KMS-11 (cell line): ENCODE measurements around the gene TMEM97.
A peak's percentile ranks its signal among the peaks of the same experiment; 100 is the strongest.

Experiments
- H2AFZ ChIP-seq: fragments of 200-600 bp; sonication (generic); 2 replicates; pipeline ENCODE4 v1.6.1; 2016; ENCODE audit warnings: antibody characterized with exemption, mixed run types, low read depth
- H3K27ac ChIP-seq: fragments of 200-600 bp; sonication (generic); 2 replicates; pipeline ENCODE4 v1.6.1; 2016; ENCODE audit warnings: mild to moderate bottlenecking, mixed run types
- H3K27me3 ChIP-seq: fragments of 200-600 bp; sonication (generic); 2 replicates; pipeline ENCODE4 v1.6.1; 2017; ENCODE audit warnings: mild to moderate bottlenecking, low read depth, mixed run types, moderate library complexity; ENCODE audit not compliant: insufficient read depth
- H3K36me3 ChIP-seq: fragments of 200-600 bp; sonication (generic); 2 replicates; pipeline ENCODE4 v1.6.1; 2017; ENCODE audit warnings: mild to moderate bottlenecking, mixed run types; ENCODE audit not compliant: insufficient read depth
- H3K4me1 ChIP-seq: fragments of 200-600 bp; sonication (generic); 2 replicates; pipeline ENCODE4 v1.6.1; 2016; ENCODE audit warnings: mild to moderate bottlenecking, low read depth, mixed run types; ENCODE audit not compliant: poor library complexity, severe bottlenecking
- H3K4me2 ChIP-seq: fragments of 200-600 bp; sonication (generic); 2 replicates; pipeline ENCODE4 v1.7.0; 2016; ENCODE audit warnings: mild to moderate bottlenecking, mixed run types
- H3K4me3 ChIP-seq: fragments of 200-600 bp; sonication (generic); IDR thresholded peaks from 2 replicates; pipeline ENCODE4 v1.6.1; 2017; ENCODE audit warnings: low read depth, low read length, mixed read lengths; ENCODE audit not compliant: insufficient read depth
- H3K79me2 ChIP-seq: fragments of 200-600 bp; sonication (generic); 2 replicates; pipeline ENCODE4 v1.6.1; 2016; ENCODE audit warnings: low read depth, mixed run types; ENCODE audit not compliant: insufficient read depth
- H3K9ac ChIP-seq: fragments of 200-600 bp; sonication (generic); 2 replicates; pipeline ENCODE4 v1.6.1; 2016; ENCODE audit warnings: mild to moderate bottlenecking, mixed run types
- H4K20me1 ChIP-seq: fragments of 200-600 bp; sonication (generic); 2 replicates; pipeline ENCODE4 v1.6.1; 2016; ENCODE audit warnings: mild to moderate bottlenecking, mixed run types; ENCODE audit not compliant: insufficient read depth
- CTCF ChIP-seq: fragments of 200-600 bp; sonication (generic); conservative IDR thresholded peaks from 2 replicates; pipeline ENCODE4 v1.6.1; 2017; ENCODE audit warnings: low read depth, mild to moderate bottlenecking, antibody characterized with exemption, low read length, moderate library complexity, mixed read lengths

The TMEM97 gene

GRCh38 chr17:28318759-28319597 is at the start of gene TMEM97:
Gene TMEM97 (plus strand): TSS chr17:28319200. CDS start chr17:28319240, 40 bp downstream.
- Histone ChIP-seq H4K20me1 (no peaks in the 10 kb centered on the region; the same call in 1 of the 2 replicates), H2AFZ (peak within 1 kb of the TSS; percentile 97), H3K4me1 (peaks cover 34% of the 10 kb centered on the region), H3K9ac (peak within 1 kb of the TSS; percentile 97), H3K27ac (peak within 1 kb of the TSS; percentile 83), H3K27me3 (no peaks in the 10 kb centered on the region), H3K4me3 (no peak within 1 kb of the TSS), H3K4me2 (peak within 1 kb of the TSS; percentile 99), H3K79me2 (peaks cover 49% of the 10 kb centered on the region), H3K36me3 (no peaks in the 10 kb centered on the region; the same call in 1 of the 2 replicates)
- peak; percentile 11; the same call in 1 of the 2 replicates for TF ChIP-seq CTCF

- Histone ChIP-seq H3K4me2 (no peak overlapping the region), H3K27ac (no peak overlapping the region), H3K27me3 (no peaks in the 10 kb centered on the region), H3K4me3 (no peak overlapping the region), H3K79me2 (no peaks in the 10 kb centered on the region), H4K20me1 (no peaks in the 10 kb centered on the region), H2AFZ (no peak overlapping the region), H3K36me3 (no peaks in the 10 kb centered on the region), H3K4me1 (peaks cover 10% of the 10 kb centered on the region), H3K9ac (no peak overlapping the region)
- TF ChIP-seq CTCF = no peak
These were observed 48.9 kb upstream of the TMEM97 start for GRCh38 chr17:28270055-28270454.

GRCh38 chr17:28270926-28271325 is 48.1 kb upstream of the TMEM97 start:
- Histone ChIP-seq H4K20me1 (no peaks in the 10 kb centered on the region), H2AFZ (no peak overlapping the region), H3K79me2 (no peaks in the 10 kb centered on the region), H3K36me3 (no peaks in the 10 kb centered on the region), H3K4me1 (peaks cover 19% of the 10 kb centered on the region), H3K27me3 (no peaks in the 10 kb centered on the region), H3K4me2 (no peak overlapping the region), H3K9ac (no peak overlapping the region), H3K4me3 (no peak overlapping the region), H3K27ac (no peak overlapping the region)
- no peak for TF ChIP-seq CTCF

- H3K36me3 ChIP-seq = no peaks in the 10 kb centered on the region
- peaks cover 24% of the 10 kb centered on the region for H3K4me1 ChIP-seq
- H4K20me1 ChIP-seq = no peaks in the 10 kb centered on the region
- H3K4me3 ChIP-seq = no peak overlapping the region
- no peak overlapping the region for H3K27ac ChIP-seq
- H3K4me2 ChIP-seq = no peak overlapping the region
- TF ChIP-seq CTCF = no peak
- H3K27me3 ChIP-seq = no peaks in the 10 kb centered on the region
- no peaks in the 10 kb centered on the region for H3K79me2 ChIP-seq
- no peak overlapping the region for H2AFZ ChIP-seq
- H3K9ac ChIP-seq = no peak overlapping the region
These were observed 47.6 kb upstream of the TMEM97 start for GRCh38 chr17:28271431-28271830.
